Activated gamma-delta T cell (primary cell): Measurements from ENCODE around the gene DOCK1.

Source experiments
- DNase-seq: peaks from one replicate; lab custom pipeline; 2025; lab: John Stamatoyannopoulos, UW

Gene DOCK1

GRCh38 chr10:127463548-127463947 lies 558.3 kb downstream of the DOCK1 start:
- no peak for DNase-seq

- no peak for DNase-seq
Measured at GRCh38 chr10:127464561-127464960, 559.3 kb downstream of the DOCK1 start.

- DNase-seq = no peak
Measured at GRCh38 chr10:127467811-127468210, 562.6 kb downstream of the DOCK1 start.

- no peak for DNase-seq
Measured at GRCh38 chr10:127468632-127469031, 563.4 kb downstream of the DOCK1 start.

GRCh38 chr10:127470911-127471310 lies 565.7 kb downstream of the DOCK1 start:
- no peak for DNase-seq

- DNase-seq = no peak
Measured at GRCh38 chr10:127472976-127473375, 567.7 kb downstream of the DOCK1 start.

GRCh38 chr10:127474501-127474900 lies 569.3 kb downstream of the DOCK1 start:
- DNase-seq = no peak

GRCh38 chr10:127485153-127485857 lies 580.1 kb downstream of the DOCK1 start:
- no peak for DNase-seq

GRCh38 chr10:127486355-127486754 lies 581.1 kb downstream of the DOCK1 start:
- DNase-seq = no peak

- no peak for DNase-seq
Measured at GRCh38 chr10:127492607-127493250, 587.5 kb downstream of the DOCK1 start.

- no peak for DNase-seq
Measured at GRCh38 chr10:127496035-127496434, 590.8 kb downstream of the DOCK1 start.

GRCh38 chr10:127497685-127498084 lies 592.5 kb downstream of the DOCK1 start:
- DNase-seq = no peak

- no peak for DNase-seq
Measured at GRCh38 chr10:127498087-127498486, 592.9 kb downstream of the DOCK1 start.

GRCh38 chr10:127500127-127500526 lies 594.9 kb downstream of the DOCK1 start:
- DNase-seq = no peak
